Amygdala (tissue), 56 donors: ENCODE data around the gene LMF2.
A peak's percentile ranks its signal among the peaks of the same experiment; 100 is the strongest.

Experiments used
- DNase-seq, 56 donors: peaks; one replicate each; lab custom pipeline; 2025; lab: John Stamatoyannopoulos, UW

The LMF2 gene

DNA sequence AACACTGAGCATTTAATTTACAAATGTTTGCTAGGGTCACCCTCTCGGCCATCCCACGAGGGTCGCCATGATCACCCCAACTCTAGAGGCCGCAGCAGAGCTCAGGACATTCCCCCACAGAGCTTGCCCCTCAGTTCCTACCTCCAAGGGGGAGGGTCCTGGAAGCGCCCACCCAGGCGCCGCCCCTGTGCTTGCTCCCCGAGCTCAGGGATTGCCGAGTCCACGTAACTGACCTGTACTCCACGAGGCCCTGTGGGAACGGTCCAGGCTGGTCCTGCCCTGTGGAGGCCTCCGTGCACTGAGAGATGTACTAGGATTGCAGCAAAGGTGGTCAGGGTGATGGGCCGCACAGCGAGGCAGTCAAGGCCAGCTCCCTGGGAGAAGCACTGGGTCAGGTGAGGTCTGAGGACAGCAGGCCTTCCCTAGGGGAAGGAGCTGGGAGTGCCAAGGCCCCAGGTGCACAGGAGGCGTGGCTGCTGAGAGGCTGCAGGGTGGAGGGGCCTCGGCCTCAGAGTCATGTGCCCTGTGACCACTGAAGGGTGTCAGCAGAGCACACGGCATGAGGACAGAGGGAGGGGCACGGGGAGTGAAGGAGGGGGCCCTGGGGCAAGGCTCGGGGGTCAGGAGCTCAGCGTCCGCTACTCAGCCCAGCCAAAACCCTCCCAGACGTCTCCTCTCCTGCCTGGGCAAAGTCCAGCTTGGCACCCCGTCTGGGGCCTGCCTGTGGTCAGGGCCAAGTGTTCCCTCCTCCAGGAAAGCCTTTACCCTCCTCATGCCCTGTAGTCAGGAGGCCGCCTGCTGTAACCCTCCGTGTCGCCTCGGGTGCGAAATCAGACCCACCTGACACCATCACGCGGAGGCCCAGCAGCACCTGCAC lies 23.3 kb downstream of the LMF2 start:
- no peak for DNase-seq

DNA sequence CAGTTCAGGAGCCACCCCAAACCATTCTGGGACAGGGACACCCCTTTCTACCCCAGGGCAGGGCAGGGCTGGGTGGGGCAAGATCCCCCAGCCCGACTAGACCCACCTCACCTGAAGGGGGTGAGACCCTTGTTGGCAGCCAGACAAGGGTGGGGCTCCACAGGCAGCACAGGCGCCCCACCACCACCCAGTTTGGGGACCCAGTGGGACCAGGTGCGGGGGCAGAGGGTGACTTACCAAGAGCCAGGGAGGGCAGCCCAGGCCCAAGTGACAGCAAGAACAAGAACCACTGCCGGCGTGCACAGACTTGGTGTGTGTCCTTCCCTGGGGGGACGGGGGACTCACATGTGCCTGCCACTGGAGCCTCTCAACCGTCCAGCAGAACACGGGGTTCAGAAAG lies 23.9 kb downstream of the LMF2 start:
- no peak for DNase-seq

DNA sequence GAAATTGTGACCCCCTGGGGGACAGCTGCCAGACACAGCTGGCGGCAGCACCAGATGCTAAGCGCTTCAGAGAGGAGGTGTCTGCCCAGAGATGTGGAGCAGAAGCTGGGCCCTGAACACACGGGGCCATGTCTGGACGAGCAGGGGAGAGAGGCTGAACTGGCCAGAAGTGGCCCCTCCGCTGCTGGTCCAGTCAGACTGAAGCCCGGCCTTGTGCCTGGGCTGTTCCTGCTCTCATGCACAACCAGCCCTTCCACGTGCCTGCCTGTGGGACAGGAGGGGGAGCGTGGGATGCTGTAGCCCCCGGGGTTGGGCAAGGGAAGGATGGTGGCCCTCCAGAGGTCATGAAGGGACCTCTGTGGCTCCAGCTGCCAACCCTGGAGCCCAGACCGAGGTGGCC lies 24.4 kb downstream of the LMF2 start:
- DNase-seq, result no peak

DNA sequence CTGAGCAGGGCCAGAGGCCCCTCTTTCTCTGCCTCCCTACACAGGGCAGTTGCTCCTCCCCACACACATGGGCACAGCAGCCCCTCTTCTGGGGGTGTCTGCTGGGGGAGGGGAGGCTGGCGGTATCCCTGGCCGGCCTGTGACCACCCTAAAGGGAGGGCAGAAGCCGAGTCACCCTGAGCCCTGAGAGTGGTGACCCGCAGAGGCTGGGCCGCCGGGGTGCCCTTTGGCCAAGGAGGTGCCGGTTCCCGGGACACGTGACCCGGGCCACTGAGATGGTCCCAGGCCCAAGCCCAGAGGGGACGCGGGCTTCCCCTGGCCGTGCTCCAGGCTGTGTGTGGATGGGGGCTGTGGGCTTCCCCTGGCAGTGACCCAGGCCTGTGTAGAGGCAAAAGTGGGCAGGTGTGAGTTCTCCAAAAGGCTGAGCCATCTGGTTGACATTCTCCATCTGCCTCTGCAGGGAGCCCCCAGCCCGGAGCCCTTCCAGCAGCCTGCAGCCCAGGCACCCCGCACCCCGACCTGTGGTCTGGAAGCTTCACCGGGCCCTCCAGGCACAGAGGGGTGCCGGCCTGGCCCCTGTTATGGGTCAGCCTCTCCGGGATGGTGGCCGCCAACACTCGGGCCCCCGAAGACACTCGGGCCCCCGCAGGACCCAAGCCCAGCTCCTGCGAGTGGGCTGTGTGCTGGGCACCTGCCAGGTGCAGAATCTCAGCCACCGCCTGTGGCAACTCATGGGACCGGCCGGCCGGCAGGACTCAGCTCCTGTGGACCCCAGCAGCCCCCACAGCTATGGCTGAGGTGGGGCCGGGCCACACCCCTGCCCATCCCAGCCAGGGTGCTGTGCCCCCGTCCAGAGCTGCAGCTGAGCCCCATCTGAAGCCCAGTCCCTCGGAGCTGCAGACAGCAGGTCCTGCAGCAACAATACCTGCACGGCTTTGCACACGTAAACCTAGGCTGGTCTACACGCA lies 25.1 kb downstream of the LMF2 start:
- no peak for DNase-seq

GRCh38 chr22:50481440-50482106 lies 25.9 kb downstream of the LMF2 start, which contains the start of gene ADM2:
Gene ADM2 (plus strand): TSS chr22:50481543. CDS start chr22:50481848, 305 bp downstream.
- no peak for DNase-seq

DNA sequence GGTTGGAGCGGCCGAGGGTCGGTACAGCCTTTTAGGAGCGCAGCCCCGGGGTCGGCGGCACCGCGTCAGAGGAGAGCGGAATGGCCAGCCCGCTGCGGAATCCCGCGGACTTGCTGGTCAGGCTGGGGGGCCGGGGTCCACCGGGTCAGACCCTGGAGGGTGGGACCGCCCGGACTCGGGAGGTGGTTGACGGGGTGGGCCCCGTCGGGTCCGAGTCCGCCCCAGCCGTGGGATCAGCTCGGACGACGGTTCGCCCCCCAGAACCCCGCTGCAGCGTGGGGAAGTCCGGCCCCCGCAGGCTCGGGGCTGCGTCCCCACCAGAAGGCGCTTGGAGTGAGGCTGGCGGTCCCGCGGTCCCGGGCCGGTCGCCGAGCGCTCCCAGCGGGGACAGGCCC lies 26.5 kb downstream of the LMF2 start:
- no peak for DNase-seq

GRCh38 chr22:50479721-50480120 lies 27.8 kb downstream of the LMF2 start:
- DNase-seq, result no peak

GRCh38 chr22:50477923-50478322 lies 29.6 kb downstream of the LMF2 start:
- DNase-seq, result no peak

- no peak for DNase-seq
Measured at GRCh38 chr22:50476868-50477267, 30.6 kb downstream of the LMF2 start.

DNA sequence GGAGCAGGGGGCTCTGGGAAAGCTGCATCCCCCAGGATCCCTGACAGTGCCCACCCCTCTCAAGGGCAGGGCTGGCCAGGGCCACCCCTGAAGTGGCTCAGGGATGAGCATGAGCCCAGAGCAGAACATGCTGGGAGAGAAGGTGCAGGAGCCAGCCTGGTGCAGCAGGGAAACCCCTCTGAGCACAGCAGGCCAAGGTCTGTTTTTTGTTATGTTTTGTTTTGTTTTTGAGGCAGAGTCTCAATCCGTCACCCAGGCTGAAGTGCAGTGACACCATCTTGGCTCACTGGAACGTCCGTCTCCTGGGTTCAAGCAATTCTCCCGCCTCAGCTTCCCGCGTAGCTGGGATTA lies 31.9 kb downstream of the LMF2 start:
- no peak for DNase-seq

GRCh38 chr22:50474710-50475651 lies 32.5 kb downstream of the LMF2 start, which contains the start of gene SBF1:
Gene SBF1 (minus strand): TSS chr22:50475035. CDS start chr22:50474840, 195 bp downstream.
- DNase-seq, result peak; percentile 41 to 94 (median 80)

DNA sequence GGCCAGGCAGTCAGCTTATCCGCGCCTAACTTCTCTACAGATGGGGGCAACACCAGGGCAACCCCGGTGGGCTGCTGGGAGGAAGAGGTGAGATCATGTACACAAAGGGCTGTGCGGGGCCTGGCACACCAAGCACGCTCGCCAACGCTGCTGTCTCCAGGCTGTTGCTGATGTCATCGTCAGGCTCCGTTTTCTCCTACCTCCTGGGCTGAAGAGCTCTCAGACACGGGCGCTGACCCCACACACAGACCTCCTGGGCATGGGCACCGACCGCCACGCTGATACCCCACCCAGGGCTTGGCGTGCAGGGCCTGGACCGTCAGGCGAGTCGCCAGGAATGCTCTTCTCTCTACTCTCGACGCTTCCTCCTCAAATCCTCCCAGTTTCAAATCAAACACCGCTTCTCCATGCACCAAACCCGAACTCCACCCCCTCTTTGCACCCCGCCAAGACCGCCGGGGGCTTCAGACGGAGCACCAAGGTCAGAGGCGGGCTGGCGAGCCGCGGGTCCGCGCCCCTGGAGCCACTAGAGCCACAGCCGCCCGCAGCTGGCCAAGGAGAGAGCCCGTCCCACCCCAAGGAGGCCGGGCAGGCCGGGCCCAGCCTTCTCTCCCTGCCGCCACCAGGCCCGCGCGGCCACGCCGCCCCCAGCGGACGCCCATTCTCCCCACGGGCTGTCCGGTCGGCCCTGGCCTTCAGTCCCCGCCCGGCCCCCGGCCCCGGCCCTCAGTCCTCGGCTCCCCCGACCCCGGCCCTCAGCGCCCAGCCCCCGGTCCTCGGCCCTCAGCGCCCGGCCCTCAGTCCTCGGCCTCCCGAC lies 33.4 kb downstream of the LMF2 start:
- peak in 9 of 56 donors; percentile 12 to 36 (median 27) for DNase-seq

DNA sequence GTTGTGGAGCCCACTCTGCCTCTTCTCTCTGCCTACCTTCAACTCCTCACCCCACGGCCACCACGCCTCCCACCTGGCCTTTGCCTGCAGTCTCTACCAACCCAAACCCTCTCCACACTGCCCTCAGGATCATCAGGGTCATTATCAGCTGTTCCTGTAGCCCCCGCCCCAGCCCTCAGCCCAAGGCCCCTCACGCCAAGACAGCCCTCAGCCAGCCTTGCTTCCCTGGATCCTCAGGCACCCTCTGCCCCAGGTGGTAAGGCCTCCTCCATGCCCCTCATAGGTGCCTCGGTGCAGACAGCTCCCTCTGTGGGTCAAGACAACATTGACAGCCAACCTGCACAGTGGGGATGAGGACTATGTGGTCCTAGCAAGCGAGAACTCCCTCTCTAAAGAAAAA lies 34.4 kb downstream of the LMF2 start:
- DNase-seq, result no peak

DNA sequence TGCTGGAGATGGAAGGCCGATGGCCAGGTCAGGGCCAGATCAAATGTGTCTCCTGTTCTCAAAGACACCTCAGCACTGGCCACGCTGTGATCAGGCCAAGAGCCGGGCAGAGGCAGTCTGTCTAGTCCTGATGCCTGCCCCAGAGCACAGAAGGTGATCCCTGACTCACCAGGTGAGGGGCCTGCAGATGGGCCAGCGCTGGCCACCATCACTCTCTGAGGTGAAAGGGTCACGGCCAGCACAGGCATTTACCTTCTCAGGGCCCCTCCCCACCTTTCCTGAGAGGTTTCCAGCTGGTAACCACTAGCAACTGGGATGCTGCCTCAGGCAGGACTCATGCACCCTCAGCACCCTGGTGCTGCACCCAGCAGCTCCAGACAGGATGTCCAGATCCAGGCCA lies 35.5 kb downstream of the LMF2 start:
- DNase-seq, result no peak

GRCh38 chr22:50471197-50471847 lies 36.2 kb downstream of the LMF2 start:
- DNase-seq, result peak in 42 of 56 donors; percentile 19 to 86 (median 44)

- no peak for DNase-seq
Measured at GRCh38 chr22:50470491-50470890, 37.0 kb downstream of the LMF2 start.

- DNase-seq, result peak in 1 of 56 donors; percentile 4
Measured at GRCh38 chr22:50469377-50470305, 37.9 kb downstream of the LMF2 start.
